Activated CD4-positive, CD25-positive, alpha-beta regulatory T cell (primary cell): ENCODE data around the gene PAFAH1B1.
"Not testable (repeated sequence)": the region's sequence is repeated elsewhere in the genome, so short reads cannot be mapped to it uniquely, and the experiment has no call there.

Experiments
- DNase-seq, 4 experiments: peaks; one replicate each; lab custom pipeline; 2025; lab: John Stamatoyannopoulos, UW

The PAFAH1B1 gene

GRCh38 chr17:2690165-2691068 lies 97.0 kb downstream of the PAFAH1B1 start:
- no peak for DNase-seq

GRCh38 chr17:2691069-2691871 lies 97.8 kb downstream of the PAFAH1B1 start:
- DNase-seq = no peak

- no peak for DNase-seq
Measured at GRCh38 chr17:2691965-2692780, 98.7 kb downstream of the PAFAH1B1 start.

GRCh38 chr17:2692781-2693135 lies 99.3 kb downstream of the PAFAH1B1 start:
- DNase-seq = no peak

- no peak for DNase-seq
Measured at GRCh38 chr17:2693561-2694380, 100.3 kb downstream of the PAFAH1B1 start.

GRCh38 chr17:2694381-2695242 lies 101.2 kb downstream of the PAFAH1B1 start:
- no peak for DNase-seq

GRCh38 chr17:2695243-2695960 lies 101.9 kb downstream of the PAFAH1B1 start:
- no peak for DNase-seq

GRCh38 chr17:2695961-2696760 lies 102.7 kb downstream of the PAFAH1B1 start:
- DNase-seq = no peak

GRCh38 chr17:2697611-2698162 lies 104.2 kb downstream of the PAFAH1B1 start:
- no peak for DNase-seq

- not testable (repeated sequence) for DNase-seq
Measured at GRCh38 chr17:2699216-2699805, 105.9 kb downstream of the PAFAH1B1 start.

GRCh38 chr17:2700030-2700490 lies 106.6 kb downstream of the PAFAH1B1 start:
- DNase-seq = no peak

- no peak for DNase-seq
Measured at GRCh38 chr17:2700491-2701141, 107.2 kb downstream of the PAFAH1B1 start.

GRCh38 chr17:2701161-2701995 lies 107.9 kb downstream of the PAFAH1B1 start:
- no peak for DNase-seq

GRCh38 chr17:2701996-2702741 lies 108.7 kb downstream of the PAFAH1B1 start:
- DNase-seq = no peak

GRCh38 chr17:2703181-2703580 lies 109.7 kb downstream of the PAFAH1B1 start:
- DNase-seq = no peak

- DNase-seq = no peak
Measured at GRCh38 chr17:2703606-2704005, 110.2 kb downstream of the PAFAH1B1 start.
